ENCODE measurements around the gene ARHGEF7. TPM values are rescaled to one million over a fixed set of nuclear protein-coding genes. Genes with fewer than 3 reads are reported as not detected.
A peak's percentile ranks its signal among the peaks of the same experiment; 100 is the strongest.

Gene ARHGEF7
- polyA plus RNA-seq, 1 donor from 2014 or later = 15.5 TPM

DNA sequence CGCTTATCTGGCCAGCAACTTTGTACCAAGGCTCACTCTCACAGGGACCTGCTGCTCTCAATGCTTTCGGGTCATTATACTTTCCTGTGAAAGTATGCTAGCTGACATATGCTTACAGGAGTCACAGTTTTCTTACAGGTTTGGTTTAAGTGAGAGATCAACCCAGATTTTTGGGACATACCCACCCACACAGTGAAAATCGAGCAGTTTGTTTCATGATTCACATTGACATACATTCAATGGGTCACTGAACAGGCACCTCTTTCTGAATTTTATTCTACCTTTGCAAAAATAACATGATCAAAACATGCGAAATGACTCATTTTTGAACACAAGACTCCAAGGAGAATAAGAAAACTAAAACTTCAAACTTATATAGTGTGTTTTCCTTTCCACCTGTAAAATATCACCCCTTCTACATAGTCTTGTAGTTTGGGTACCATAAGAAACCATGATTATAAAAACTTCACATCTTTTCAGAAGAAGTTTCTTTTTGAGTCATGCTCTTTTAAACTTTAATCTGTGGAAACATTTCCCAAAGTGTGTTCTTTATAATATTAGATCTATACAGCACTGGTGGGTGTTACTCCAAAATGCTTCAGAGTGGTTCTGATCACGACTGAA lies 161.0 kb downstream of the ARHGEF7 start:
- Mint-ChIP-seq H3K27me3 (no peaks in the 10 kb centered on the region), H3K27ac (no peak overlapping the region), H3K9me3 (no peaks in the 10 kb centered on the region), H3K4me3 (no peak overlapping the region), H3K4me1 (peaks cover 0 to 2% (median 0%) of the 10 kb centered on the region in 3 donors), H3K36me3 (peaks cover 3% of the 10 kb centered on the region)

DNA sequence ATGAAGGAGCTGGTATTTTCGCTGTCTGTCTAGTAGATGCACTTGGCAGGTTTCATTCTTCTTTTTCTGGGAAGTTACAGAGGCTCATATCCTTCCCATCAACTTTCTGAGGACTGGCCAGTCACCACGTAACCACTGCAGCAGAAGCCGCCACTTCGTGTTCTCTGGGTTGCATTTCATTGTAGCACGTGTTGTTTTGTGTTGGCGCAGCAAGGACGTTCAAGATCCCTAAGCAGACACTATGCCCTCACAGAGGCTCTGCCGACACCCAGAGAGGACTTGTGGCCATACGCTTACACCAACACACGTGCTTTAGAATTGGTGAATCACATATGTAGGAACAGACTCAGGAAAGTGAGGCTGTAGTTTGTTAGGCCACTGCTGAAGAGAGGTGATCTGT lies 163.1 kb downstream of the ARHGEF7 start:
- H3K36me3 Mint-ChIP-seq = peaks cover 3% of the 10 kb centered on the region

DNA sequence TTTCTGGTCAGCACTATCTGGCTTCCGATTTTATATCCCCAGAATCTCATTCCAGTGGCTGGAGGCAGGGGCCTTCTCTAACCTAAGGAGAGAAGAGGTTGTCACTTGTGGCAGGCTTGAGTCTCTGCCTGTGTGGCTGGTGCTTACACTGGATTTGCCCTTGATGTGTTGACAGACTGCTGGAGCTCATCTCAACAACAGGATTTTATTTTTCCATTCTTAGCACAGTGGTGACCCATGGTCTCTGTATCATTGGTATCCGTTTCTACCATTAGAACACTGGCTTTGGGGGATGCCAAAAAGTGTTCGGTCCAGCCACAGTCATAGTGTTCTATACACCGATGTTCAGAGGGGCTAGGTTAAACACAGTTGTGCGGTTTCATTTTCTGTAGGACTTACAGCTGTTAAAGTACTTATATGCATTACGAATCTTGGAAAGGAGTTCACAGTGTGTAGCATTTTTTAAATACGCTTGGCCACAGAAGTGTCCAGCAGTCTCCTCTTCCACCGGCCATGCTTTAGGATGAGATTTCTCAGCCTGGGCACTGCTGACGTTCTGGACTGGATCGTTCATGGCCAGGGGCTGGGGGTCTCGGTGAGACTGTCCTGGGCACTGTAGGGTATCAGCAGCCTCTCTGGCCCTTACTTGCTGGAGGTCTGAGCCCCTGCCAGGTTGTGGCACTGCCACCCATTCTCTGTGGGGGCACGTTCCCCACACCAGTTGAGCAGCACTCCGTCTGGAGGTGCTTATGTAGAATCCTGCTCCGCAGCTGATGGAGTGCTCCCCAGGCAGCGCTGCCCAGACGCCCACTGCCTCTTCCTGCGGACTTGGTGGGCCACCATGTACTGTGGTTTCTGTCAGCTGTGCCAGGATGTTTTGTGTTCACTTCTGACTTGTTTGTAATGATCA lies 163.9 kb downstream of the ARHGEF7 start:
- no peaks in the 10 kb centered on the region for H3K27me3 Mint-ChIP-seq
- peaks cover 0 to 3% (median 0%) of the 10 kb centered on the region in 3 donors for H3K4me1 Mint-ChIP-seq
- no peaks in the 10 kb centered on the region for H3K9me3 Mint-ChIP-seq
- peaks cover 3% of the 10 kb centered on the region for H3K36me3 Mint-ChIP-seq
- H3K27ac Mint-ChIP-seq = peak overlapping the region in 1 of 3 donors; percentile 32
- H3K4me3 Mint-ChIP-seq = no peak overlapping the region

More for the DNA sequence above, 163.1 kb downstream of the ARHGEF7 start:
- H3K27me3 Mint-ChIP-seq = no peaks in the 10 kb centered on the region
- no peaks in the 10 kb centered on the region for H3K9me3 Mint-ChIP-seq
- peak overlapping the region in 1 of 3 donors; percentile 32 for H3K27ac Mint-ChIP-seq
- no peaks in the 10 kb centered on the region for H3K4me1 Mint-ChIP-seq
- H3K4me3 Mint-ChIP-seq = no peak overlapping the region

DNA sequence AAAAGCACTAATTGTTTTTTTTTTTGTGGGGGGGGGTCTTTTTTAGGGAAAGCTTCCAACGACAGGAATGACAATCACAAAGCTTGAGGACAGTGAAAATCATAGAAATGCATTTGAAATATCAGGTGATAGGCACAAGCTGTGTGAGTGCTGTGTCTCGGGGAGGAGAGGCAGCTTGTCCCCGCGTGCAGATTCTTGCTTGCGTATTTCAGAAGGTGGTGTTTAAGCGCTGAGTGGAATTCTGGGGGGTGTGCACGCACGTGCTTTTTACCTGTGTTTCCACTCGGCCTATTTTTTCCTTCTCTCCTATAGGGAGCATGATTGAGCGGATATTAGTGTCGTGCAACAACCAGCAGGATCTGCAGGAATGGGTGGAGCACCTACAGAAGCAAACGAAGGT lies 165.1 kb downstream of the ARHGEF7 start:
- H3K27me3 Mint-ChIP-seq = no peaks in the 10 kb centered on the region
- H3K4me1 Mint-ChIP-seq = peaks cover 0 to 3% (median 0%) of the 10 kb centered on the region in 3 donors
- H3K4me3 Mint-ChIP-seq = no peak overlapping the region
- no peaks in the 10 kb centered on the region for H3K9me3 Mint-ChIP-seq
- H3K27ac Mint-ChIP-seq = peak overlapping the region in 1 of 3 donors; percentile 56
- peaks cover 6% of the 10 kb centered on the region for H3K36me3 Mint-ChIP-seq

DNA sequence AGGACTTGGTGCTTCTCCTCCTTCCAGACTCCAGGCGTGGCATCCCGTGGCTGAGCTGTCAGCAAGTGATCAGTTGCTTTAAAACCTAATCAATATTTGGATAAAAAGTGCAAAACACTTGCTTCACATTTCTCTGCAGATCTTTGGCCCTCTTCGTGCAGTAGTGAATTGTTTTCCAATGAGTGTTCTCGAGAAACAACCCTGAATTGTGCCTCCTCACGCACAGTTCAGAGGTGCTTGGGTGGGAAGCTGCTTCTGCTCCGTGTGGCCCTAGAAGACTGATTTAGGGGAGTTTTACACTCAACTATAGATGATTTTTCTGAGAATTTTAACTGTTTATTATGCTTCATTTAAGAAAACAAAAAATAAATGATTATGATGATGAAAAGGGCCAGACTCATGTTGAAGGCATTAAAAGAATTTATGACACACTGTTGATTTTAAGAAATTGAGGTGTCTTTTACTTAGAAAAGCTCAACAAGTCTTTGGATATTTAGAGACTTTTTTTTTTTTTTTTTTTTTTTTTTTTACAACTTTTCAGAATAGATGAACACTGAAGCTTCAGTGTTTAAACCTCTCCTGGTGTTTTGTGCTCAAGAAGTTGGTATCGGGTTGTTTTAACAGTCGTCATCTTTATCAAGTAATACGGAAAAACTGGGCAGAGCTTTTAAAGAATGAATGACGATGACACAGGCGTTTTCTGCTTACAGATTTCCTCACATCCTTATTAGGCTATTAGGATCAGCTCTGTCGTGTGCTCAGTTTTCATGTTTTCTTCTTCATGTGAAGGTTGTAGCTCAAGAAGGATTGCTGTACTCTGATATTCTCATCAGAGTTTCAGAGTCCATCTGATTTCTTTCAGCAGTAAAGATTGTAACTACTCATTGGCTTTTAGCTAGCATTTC lies 165.8 kb downstream of the ARHGEF7 start:
- no peaks in the 10 kb centered on the region for H3K9me3 Mint-ChIP-seq
- peak overlapping the region in 1 of 3 donors; percentile 67 for H3K27ac Mint-ChIP-seq
- no peak overlapping the region for H3K4me3 Mint-ChIP-seq
- peaks cover 0 to 3% (median 0%) of the 10 kb centered on the region in 3 donors for H3K4me1 Mint-ChIP-seq
- no peaks in the 10 kb centered on the region for H3K27me3 Mint-ChIP-seq
- H3K36me3 Mint-ChIP-seq = peaks cover 6% of the 10 kb centered on the region

DNA sequence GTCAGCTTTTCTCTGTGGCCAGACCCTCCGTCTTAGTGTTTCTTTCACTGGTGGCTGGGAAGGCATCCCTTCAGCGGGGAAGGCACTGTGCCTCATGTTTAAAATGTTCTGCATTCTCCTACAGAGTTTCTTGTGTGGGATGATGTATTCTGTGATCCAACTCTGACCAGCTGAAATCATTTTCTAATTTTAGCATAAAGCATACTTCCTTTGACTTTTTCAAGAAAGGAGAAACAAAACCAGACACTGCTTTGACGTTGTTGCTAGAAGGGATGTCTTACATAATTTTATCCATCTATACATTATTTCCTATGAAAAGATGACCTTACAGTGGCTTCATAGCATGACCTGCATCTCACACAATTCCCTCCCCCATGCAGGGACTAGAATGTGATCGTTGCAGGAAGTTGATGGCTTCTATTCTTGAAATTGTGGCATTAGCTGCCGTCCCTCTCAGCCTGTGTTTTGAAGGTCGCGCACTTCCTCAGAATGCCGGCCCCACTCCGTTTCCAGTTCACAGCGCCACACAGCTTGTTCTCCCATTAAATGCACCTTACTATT lies 166.7 kb downstream of the ARHGEF7 start:
- Mint-ChIP-seq H3K36me3 (peaks cover 8% of the 10 kb centered on the region), H3K4me3 (no peak overlapping the region), H3K9me3 (no peaks in the 10 kb centered on the region), H3K4me1 (peaks cover 0 to 3% (median 0%) of the 10 kb centered on the region in 3 donors), H3K27ac (no peak overlapping the region), H3K27me3 (no peaks in the 10 kb centered on the region)

DNA sequence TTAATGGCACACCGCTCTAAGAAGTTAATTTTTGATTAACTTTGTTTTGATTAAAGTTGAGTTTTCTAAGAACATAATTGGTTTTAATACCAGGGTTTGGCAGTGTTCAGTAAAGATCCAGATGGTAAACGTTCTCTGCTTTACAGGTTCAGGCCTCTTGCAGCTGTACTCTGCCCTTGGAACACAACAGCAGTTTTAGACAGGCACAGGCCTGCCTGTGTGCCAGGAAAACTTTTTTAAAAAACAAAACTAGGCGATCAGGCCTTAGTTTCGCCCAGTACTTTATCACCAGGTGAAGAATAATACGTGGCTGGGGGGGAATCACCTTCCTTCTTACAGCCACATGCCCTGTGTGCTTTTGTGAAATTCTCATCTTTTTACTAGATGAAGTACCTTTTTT lies 167.3 kb downstream of the ARHGEF7 start:
- no peaks in the 10 kb centered on the region for H3K9me3 Mint-ChIP-seq
- H3K27me3 Mint-ChIP-seq = no peaks in the 10 kb centered on the region
- no peak overlapping the region for H3K4me3 Mint-ChIP-seq
- peaks cover 8% of the 10 kb centered on the region for H3K36me3 Mint-ChIP-seq
- H3K4me1 Mint-ChIP-seq = peaks cover 0 to 3% (median 0%) of the 10 kb centered on the region in 3 donors
- no peak overlapping the region for H3K27ac Mint-ChIP-seq

DNA sequence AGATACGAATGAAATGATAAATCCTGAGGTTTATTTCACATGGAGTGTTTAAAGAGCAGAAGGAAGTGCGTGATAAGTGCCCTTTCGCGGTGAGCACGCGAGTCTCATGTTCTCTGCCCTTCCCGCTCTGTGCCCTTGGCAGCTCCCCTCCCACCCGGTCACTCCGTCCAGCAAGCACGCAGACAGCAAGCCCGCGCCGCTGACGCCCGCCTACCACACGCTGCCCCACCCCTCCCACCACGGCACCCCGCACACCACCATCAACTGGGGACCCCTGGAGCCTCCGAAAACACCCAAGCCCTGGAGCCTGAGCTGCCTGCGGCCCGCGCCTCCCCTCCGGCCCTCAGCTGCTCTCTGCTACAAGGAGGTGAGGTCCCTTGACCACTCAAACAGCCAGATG lies 167.9 kb downstream of the ARHGEF7 start:
- Mint-ChIP-seq H3K4me3 (no peak overlapping the region), H3K4me1 (peaks cover 0 to 3% (median 0%) of the 10 kb centered on the region in 3 donors), H3K27ac (no peak overlapping the region), H3K36me3 (peaks cover 8% of the 10 kb centered on the region), H3K9me3 (no peaks in the 10 kb centered on the region), H3K27me3 (no peaks in the 10 kb centered on the region)

DNA sequence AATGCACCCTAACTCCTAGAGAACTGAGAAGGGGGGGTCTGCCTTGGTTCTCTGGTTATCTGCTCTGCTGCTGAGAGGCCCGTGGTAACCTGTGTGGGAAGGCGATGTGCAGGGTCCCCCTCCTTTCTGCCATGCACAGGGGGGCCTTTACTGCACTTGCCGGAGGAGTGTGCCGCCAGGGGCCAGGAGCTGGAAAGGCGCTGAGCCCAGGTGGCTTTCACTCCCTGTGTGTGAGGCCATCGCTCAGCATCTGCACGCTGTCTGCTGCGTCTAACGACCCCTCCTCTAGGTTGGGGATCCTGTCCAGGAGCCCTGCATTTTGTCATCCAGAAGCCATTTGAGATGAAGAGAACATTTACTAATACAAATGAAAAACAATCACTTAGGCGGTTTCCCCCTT lies 168.3 kb downstream of the ARHGEF7 start:
- Mint-ChIP-seq H3K4me3 (no peak overlapping the region), H3K9me3 (no peaks in the 10 kb centered on the region), H3K36me3 (peaks cover 8% of the 10 kb centered on the region), H3K27me3 (no peaks in the 10 kb centered on the region), H3K27ac (peak overlapping the region in 1 of 3 donors; percentile 59), H3K4me1 (peaks cover 0 to 3% (median 0%) of the 10 kb centered on the region in 3 donors)

DNA sequence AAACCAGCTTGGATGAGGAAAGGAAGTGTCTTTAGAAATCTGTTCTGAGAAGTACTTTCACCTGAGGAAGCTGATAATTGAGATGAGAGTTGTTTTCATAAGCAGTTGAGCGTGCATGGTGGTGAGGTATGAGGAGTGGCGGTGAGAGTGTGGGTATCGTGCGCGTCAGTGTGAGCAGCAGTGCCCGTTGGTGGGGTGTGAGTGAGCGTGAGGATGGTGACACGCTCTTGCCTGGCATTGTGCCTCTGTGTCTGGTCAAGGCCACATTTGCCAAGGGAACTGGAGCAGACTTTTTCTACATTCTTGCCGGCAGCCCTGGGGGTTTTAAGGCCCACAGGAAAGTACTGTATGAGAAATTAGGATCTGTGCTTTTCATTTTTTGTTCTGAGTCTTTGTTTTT lies 168.9 kb downstream of the ARHGEF7 start:
- H3K36me3 Mint-ChIP-seq = peaks cover 8% of the 10 kb centered on the region
- H3K4me3 Mint-ChIP-seq = no peak overlapping the region
- H3K4me1 Mint-ChIP-seq = peaks cover 0 to 3% (median 0%) of the 10 kb centered on the region in 3 donors
- no peaks in the 10 kb centered on the region for H3K9me3 Mint-ChIP-seq
- no peaks in the 10 kb centered on the region for H3K27me3 Mint-ChIP-seq
- H3K27ac Mint-ChIP-seq = no peak overlapping the region

DNA sequence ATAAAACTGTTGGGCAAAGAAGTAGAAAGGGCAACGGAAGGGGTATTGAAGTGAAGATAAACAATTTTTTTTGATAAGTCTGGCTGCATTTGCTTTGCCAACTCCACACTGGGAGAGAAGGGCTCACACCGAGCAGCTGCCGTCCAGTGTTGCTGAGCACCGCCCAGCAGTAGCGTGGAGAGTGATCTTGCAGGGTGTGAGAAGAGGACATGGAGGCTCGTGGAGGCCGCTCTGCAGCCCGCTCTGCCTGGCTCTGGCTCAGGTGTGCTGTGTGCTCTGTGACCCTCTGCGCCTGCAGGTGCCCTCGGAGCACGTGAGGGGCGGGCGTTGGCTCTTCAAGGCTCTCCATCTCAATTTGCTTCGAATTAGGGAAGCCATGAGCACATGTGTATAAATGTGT lies 169.5 kb downstream of the ARHGEF7 start:
- Mint-ChIP-seq H3K4me3 (no peak overlapping the region), H3K9me3 (no peaks in the 10 kb centered on the region), H3K27me3 (no peaks in the 10 kb centered on the region), H3K27ac (no peak overlapping the region), H3K36me3 (peaks cover 8% of the 10 kb centered on the region), H3K4me1 (peaks cover 0 to 3% (median 0%) of the 10 kb centered on the region in 3 donors)

DNA sequence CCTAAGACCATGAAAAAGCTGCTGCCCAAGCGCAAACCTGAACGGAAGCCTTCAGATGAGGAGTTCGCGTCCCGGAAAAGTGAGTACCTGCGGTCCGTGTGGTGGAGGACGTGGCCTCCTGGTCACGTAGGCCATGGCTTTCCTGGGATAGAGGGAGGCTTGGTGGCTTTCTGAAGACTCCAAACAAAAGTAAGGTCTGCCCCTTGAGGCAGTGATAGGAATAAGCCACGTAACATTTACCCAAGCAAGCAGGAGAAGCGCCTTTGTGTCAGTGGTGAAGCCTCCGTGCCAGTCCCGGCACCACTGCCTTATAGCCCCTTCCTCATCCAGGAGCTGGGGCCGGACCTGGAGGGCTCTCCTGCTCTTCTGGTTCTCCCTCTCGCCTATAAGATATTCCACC lies 171.1 kb downstream of the ARHGEF7 start:
- peaks cover 0 to 3% (median 0%) of the 10 kb centered on the region in 3 donors for H3K4me1 Mint-ChIP-seq
- H3K9me3 Mint-ChIP-seq = no peaks in the 10 kb centered on the region
- H3K27ac Mint-ChIP-seq = no peak overlapping the region
- H3K36me3 Mint-ChIP-seq = peaks cover 5% of the 10 kb centered on the region
- H3K27me3 Mint-ChIP-seq = no peaks in the 10 kb centered on the region
- H3K4me3 Mint-ChIP-seq = no peak overlapping the region

DNA sequence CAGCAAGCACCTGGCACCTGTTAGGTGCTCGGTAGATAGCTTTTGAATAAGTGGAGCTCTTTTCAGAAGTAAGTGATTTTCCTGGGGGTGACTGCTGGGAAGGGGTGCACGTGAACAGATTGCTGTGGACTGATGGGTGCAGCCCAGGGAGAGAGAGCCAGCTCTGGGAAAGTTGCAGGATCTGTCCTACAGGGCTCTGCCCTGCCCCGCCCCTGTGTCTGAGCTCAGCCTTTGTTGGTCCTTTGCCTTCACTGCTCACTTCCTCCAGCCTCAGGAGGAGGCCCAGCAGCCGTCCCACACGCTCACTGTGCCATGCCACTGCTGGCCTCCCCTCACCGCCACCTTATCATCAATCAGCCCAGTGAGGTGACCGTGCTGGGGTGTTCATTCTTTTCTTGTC lies 171.6 kb downstream of the ARHGEF7 start:
- Mint-ChIP-seq H3K27me3 (no peaks in the 10 kb centered on the region), H3K27ac (peak overlapping the region in 1 of 3 donors; percentile 51)

DNA sequence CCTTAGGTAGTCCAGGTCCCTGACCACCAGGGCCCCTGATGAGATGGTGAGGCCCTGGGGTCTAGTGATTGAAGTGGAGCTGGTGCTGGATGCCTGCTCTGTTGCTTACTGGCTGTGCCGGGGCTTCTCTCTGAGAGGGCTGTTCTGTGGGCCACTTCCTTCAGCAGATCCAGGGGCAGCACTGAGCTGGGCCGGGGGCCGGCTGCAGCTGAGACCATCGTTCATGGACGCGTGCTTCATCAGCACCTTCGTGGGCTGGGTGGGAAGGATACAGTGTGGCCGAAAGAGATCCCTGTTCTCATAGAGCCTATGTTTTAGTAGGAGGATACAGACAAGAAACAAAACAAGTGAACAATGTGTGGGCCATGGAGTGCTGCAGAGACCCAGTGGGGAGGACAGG lies 172.1 kb downstream of the ARHGEF7 start:
- H3K36me3 Mint-ChIP-seq = peaks cover 5% of the 10 kb centered on the region

More for the DNA sequence above, 171.6 kb downstream of the ARHGEF7 start:
- Mint-ChIP-seq H3K4me3 (no peak overlapping the region), H3K4me1 (peaks cover 0 to 3% (median 0%) of the 10 kb centered on the region in 3 donors), H3K9me3 (no peaks in the 10 kb centered on the region), H3K36me3 (peaks cover 5% of the 10 kb centered on the region)

More for the DNA sequence above, 172.1 kb downstream of the ARHGEF7 start:
- H3K27ac Mint-ChIP-seq = peak overlapping the region in 1 of 3 donors; percentile 51
- peaks cover 0 to 3% (median 0%) of the 10 kb centered on the region in 3 donors for H3K4me1 Mint-ChIP-seq
- H3K27me3 Mint-ChIP-seq = no peaks in the 10 kb centered on the region
- no peaks in the 10 kb centered on the region for H3K9me3 Mint-ChIP-seq
- peak overlapping the region in 1 of 4 donors; percentile 28 for H3K4me3 Mint-ChIP-seq
